A549 (cell line): ENCODE measurements around the gene NNAT. TPM values are rescaled to one million over a fixed set of nuclear protein-coding genes. Genes with fewer than 3 reads are reported as not detected.

ENCODE experiments used
- ATAC-seq, 2 experiments: fragments of 200-7000 bp in 1 of 2; fragments of >200 bp in 1 of 2; cut with Nextera tagmentation in 1 of 2; cut with Tn5 transposase in 1 of 2; 3 replicates each; pipeline versions ENCODE4 v1.8.0 to v1.9.1; 2018 to 2020; ENCODE audit warnings: mild to moderate bottlenecking in 1 of 2, moderate library complexity in 1 of 2
- CTCF ChIA-PET: fragments of 300-600 bp; sonication (Branson Sonifier 250); formaldehyde crosslinking; extraction: SDS; loops from one replicate; lab custom pipeline; 2021; ENCODE audit warnings: antibody characterized with exemption, inconsistent platforms; lab: Yijun Ruan, JAX
- POLR2A ChIA-PET: fragments of 350-600 bp; formaldehyde crosslinking; extraction: SDS; loops from one replicate; lab custom pipeline; 2021; ENCODE audit warnings: antibody characterized with exemption, inconsistent platforms; lab: Yijun Ruan, JAX
- DNase-seq, 2 experiments: peaks; one replicate each; pipeline versions ENCODE4 v3.0.0 to v3.0.0-alpha.2; 2011 to 2016; ENCODE audit warnings: low read depth in 1 of 2, low spot score in 1 of 2
- FAIRE-seq: peaks from 2 replicates; lab custom pipeline; 2011; peaks lifted over from hg19 to GRCh38; lab: Jason Lieb, UNC
- H3K27ac ChIP-seq, 2 experiments: fragments of >200 bp; sonication (Bioruptor Twin); formaldehyde crosslinking; 3 replicates each; pipeline ENCODE4 v1.5.1; 2016 to 2017
- H3K4me1 ChIP-seq: fragments of >200 bp; sonication (Bioruptor Twin); formaldehyde crosslinking; 3 replicates; pipeline ENCODE4 v1.6.1; 2016
- H3K4me2 ChIP-seq: fragments of >200 bp; sonication (Bioruptor Twin); formaldehyde crosslinking; 3 replicates; pipeline ENCODE4 v1.6.1; 2016
- H3K4me3 ChIP-seq: fragments of >200 bp; sonication (Bioruptor Twin); formaldehyde crosslinking; 3 replicates; pipeline ENCODE4 v1.5.1; 2016
- H3K9me3 ChIP-seq: fragments of >200 bp; sonication (Bioruptor Twin); formaldehyde crosslinking; 3 replicates; pipeline ENCODE4 v1.6.1; 2016
- BHLHE40 ChIP-seq: IDR thresholded peaks from 2 replicates; pipeline ENCODE4 v1.6.1; 2012; ENCODE audit warnings: low read depth, low read length, inconsistent platforms
- CBX2 ChIP-seq: fragments of 200-600 bp; sonication (generic); IDR thresholded peaks from 2 replicates; pipeline ENCODE4 v1.6.1; 2016; ENCODE audit warnings: low read depth, mild to moderate bottlenecking, borderline replicate concordance
- CBX8 ChIP-seq: fragments of 200-600 bp; sonication (generic); IDR thresholded peaks from 2 replicates; pipeline ENCODE4 v1.6.1; 2016
- CHD2 ChIP-seq: fragments of 150-350 bp; IDR thresholded peaks from 2 replicates; pipeline ENCODE4 v1.6.1; 2014; ENCODE audit warnings: low read length; ENCODE audit not compliant: partially characterized antibody
- FOXS1 ChIP-seq: fragments of 250-450 bp; sonication (Bioruptor Pico); IDR thresholded peaks from 2 replicates; pipeline ENCODE4 v1.5.0; 2020; ENCODE audit warnings: mild to moderate bottlenecking, moderate library complexity
- GATA3 ChIP-seq: IDR thresholded peaks from 2 replicates; pipeline ENCODE4 v1.6.1; 2012; ENCODE audit warnings: borderline replicate concordance
- HES2 ChIP-seq: fragments of >200 bp; sonication (Bioruptor Twin); formaldehyde crosslinking; IDR thresholded peaks from 2 replicates; pipeline ENCODE4 v1.6.1; 2016
- HEYL ChIP-seq: fragments of 250-450 bp; sonication (Bioruptor Pico); IDR thresholded peaks from 2 replicates; pipeline ENCODE4 v1.8.0; 2021; ENCODE audit warnings: mild to moderate bottlenecking, moderate library complexity
- HMGXB4 ChIP-seq: fragments of 250-450 bp; sonication (Bioruptor Pico); IDR thresholded peaks from 2 replicates; pipeline ENCODE4 v1.5.0; 2021; ENCODE audit warnings: mild to moderate bottlenecking, moderate library complexity, borderline replicate concordance
- HOXB13 ChIP-seq: fragments of 250-450 bp; sonication (Bioruptor Pico); IDR thresholded peaks from 2 replicates; pipeline ENCODE4 v1.5.0; 2020; ENCODE audit warnings: low read depth, mild to moderate bottlenecking, moderate library complexity
- KDM1A ChIP-seq: fragments of 200-600 bp; sonication (generic); IDR thresholded peaks from 2 replicates; pipeline ENCODE4 v1.6.1; 2016; ENCODE audit warnings: low read depth, mild to moderate bottlenecking
- PHF8 ChIP-seq: fragments of 200-600 bp; sonication (generic); IDR thresholded peaks from 2 replicates; pipeline ENCODE4 v1.6.1; 2016; ENCODE audit warnings: low read depth, mild to moderate bottlenecking, antibody characterized with exemption, moderate library complexity, borderline replicate concordance
- RFX5 ChIP-seq: fragments of 450-650 bp; IDR thresholded peaks from 2 replicates; pipeline ENCODE4 v1.7.1; 2014; ENCODE audit warnings: antibody characterized with exemption, mild to moderate bottlenecking, moderate library complexity
- TP53 ChIP-seq: fragments of 250-450 bp; sonication (Bioruptor Pico); IDR thresholded peaks from 2 replicates; pipeline ENCODE4 v1.5.0; 2021; ENCODE audit warnings: mild to moderate bottlenecking, moderate library complexity
- ZNF302 ChIP-seq: fragments of 250-450 bp; sonication (Bioruptor Pico); IDR thresholded peaks from 2 replicates; pipeline ENCODE4 v1.9.0; 2021; ENCODE audit warnings: inconsistent platforms, mild to moderate bottlenecking, moderate library complexity
- WGBS: methylation state at CpG from one replicate; pipeline ENCODE4 v1.1.6; 2017; ENCODE audit errors: missing lambda C conversion rate; 5-methylcytosine and 5-hydroxymethylcytosine counted together
- polyA plus RNA-seq, 4 experiments: library from polyadenylated mRNA; depleted of rRNA in 3 of 4; stranded (reverse); fragments of >200 nt; fragmentation: RNase III in 1 of 4; extraction: RNeasy Plus Mini Kit Qiagen cat#74134 plus additional on column Dnase treatment in 1 of 4; gene quantifications; 2 replicates in 3 of 4; 3 replicates in 1 of 4; pipeline ENCODE4 v1.2.3, GENCODE V29; 2011 to 2017
- TF ChIP-seq, protein P1 (sequence below): fragments of >200 bp; sonication (Bioruptor Twin); formaldehyde crosslinking; IDR thresholded peaks from 3 replicates; pipeline ENCODE4 v1.6.1; 2016
- TF ChIP-seq, protein P2 (sequence below): IDR thresholded peaks from 2 replicates; pipeline ENCODE4 v1.6.1; 2012; ENCODE audit warnings: low read depth, borderline replicate concordance
- TF ChIP-seq, protein P3 (sequence below): fragments of 450-650 bp; IDR thresholded peaks from 2 replicates; pipeline ENCODE4 v1.6.1; 2014; ENCODE audit warnings: antibody characterized with exemption
- TF ChIP-seq, protein P4 (sequence below): IDR thresholded peaks from 2 replicates; pipeline ENCODE4 v1.6.1; 2012

NNAT gene
- polyA plus RNA-seq, 2 of the 4 experiments (the other 2 are of a cell fraction): not detected

- POLR2A ChIA-PET: no interaction called here
- no peak for DNase-seq
- Histone ChIP-seq H3K27ac (no peak overlapping the region), H3K9me3 (no peaks in the 10 kb centered on the region), H3K4me3 (no peak overlapping the region), H3K4me2 (no peak overlapping the region), H3K4me1 (peaks cover 33% of the 10 kb centered on the region)
- 78% methylated on average over 10 of the region's 10 CpGs for WGBS
- CTCF ChIA-PET: interaction anchor here (1.5 to 1.9 kb wide), 3 partner anchors 10 to 255 kb away, joined by 5 to 8 read pairs (median 8); no protein-coding TSS in a partner anchor
- TF ChIP-seq TP53 (CRISPR knock-in tag): no peak
- TF ChIP-seq RFX5: no peak
- no peak for TF ChIP-seq GATA3
- TF ChIP-seq HOXB13 (CRISPR knock-in tag): no peak
- TF ChIP-seq, protein P1, sequence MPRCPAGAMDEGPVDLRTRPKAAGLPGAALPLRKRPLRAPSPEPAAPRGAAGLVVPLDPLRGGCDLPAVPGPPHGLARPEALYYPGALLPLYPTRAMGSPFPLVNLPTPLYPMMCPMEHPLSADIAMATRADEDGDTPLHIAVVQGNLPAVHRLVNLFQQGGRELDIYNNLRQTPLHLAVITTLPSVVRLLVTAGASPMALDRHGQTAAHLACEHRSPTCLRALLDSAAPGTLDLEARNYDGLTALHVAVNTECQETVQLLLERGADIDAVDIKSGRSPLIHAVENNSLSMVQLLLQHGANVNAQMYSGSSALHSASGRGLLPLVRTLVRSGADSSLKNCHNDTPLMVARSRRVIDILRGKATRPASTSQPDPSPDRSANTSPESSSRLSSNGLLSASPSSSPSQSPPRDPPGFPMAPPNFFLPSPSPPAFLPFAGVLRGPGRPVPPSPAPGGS: no peak
- TF ChIP-seq, protein P2, sequence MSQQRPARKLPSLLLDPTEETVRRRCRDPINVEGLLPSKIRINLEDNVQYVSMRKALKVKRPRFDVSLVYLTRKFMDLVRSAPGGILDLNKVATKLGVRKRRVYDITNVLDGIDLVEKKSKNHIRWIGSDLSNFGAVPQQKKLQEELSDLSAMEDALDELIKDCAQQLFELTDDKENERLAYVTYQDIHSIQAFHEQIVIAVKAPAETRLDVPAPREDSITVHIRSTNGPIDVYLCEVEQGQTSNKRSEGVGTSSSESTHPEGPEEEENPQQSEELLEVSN: no peak
- TF ChIP-seq, protein P3, sequence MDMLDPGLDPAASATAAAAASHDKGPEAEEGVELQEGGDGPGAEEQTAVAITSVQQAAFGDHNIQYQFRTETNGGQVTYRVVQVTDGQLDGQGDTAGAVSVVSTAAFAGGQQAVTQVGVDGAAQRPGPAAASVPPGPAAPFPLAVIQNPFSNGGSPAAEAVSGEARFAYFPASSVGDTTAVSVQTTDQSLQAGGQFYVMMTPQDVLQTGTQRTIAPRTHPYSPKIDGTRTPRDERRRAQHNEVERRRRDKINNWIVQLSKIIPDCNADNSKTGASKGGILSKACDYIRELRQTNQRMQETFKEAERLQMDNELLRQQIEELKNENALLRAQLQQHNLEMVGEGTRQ: no peak
- TF ChIP-seq HMGXB4 (CRISPR knock-in tag): no peak
- no peak for TF ChIP-seq BHLHE40
- no peak for TF ChIP-seq HEYL (CRISPR knock-in tag)
- no peak for TF ChIP-seq HES2
- no peak for TF ChIP-seq PHF8
- TF ChIP-seq FOXS1 (CRISPR knock-in tag): no peak
- TF ChIP-seq CBX2: no peak
- TF ChIP-seq, protein P4, sequence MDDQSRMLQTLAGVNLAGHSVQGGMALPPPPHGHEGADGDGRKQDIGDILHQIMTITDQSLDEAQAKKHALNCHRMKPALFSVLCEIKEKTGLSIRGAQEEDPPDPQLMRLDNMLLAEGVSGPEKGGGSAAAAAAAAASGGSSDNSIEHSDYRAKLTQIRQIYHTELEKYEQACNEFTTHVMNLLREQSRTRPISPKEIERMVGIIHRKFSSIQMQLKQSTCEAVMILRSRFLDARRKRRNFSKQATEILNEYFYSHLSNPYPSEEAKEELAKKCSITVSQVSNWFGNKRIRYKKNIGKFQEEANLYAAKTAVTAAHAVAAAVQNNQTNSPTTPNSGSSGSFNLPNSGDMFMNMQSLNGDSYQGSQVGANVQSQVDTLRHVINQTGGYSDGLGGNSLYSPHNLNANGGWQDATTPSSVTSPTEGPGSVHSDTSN: no peak
- TF ChIP-seq CBX8: no peak
- TF ChIP-seq KDM1A: no peak
- no peak for TF ChIP-seq CHD2
- no peak for TF ChIP-seq ZNF302 (CRISPR knock-in tag)
- ATAC-seq: no peak
- no peak for FAIRE-seq
Observed at GRCh38 chr20:37523911-37524700, 3.1 kb downstream of the NNAT start.
